OCI-LY7 (cell line): ENCODE measurements around the gene CNR1.
"Not testable (repeated sequence)": the region's sequence is repeated elsewhere in the genome, so short reads cannot be mapped to it uniquely, and the experiment has no call there.

Experiments
- CTCF ChIP-seq: fragments of 200-600 bp; sonication (generic); conservative IDR thresholded peaks from 2 replicates; pipeline ENCODE4 v1.5.1; 2014; ENCODE audit warnings: mild to moderate bottlenecking, antibody characterized with exemption, low read length, moderate library complexity, mixed read lengths
- EZH2phosphoT487 ChIP-seq: fragments of 200-600 bp; sonication (generic); IDR thresholded peaks from 2 replicates; pipeline ENCODE4 v1.6.1; 2018; ENCODE audit warnings: low read depth, borderline replicate concordance, mild to moderate bottlenecking, mixed run types, antibody characterized with exemption, low read length, moderate library complexity, mixed read lengths

- not testable (repeated sequence) for TF ChIP-seq EZH2phosphoT487, CTCF
These were observed 35.6 kb upstream of the CNR1 start for GRCh38 chr6:88201734-88202133.
